Gastrocnemius medialis (tissue), 4 donors: ENCODE data around the gene PCNX2. TPM values are rescaled to one million over a fixed set of nuclear protein-coding genes. Genes with fewer than 3 reads are reported as not detected.

Experiments
- ATAC-seq, 2 donors: fragments of 150-250 bp; one replicate each; pipeline ENCODE4 v1.9.1; 2016
- DNase-seq, 2 donors: peaks; one replicate each; pipeline ENCODE4 v3.0.0-alpha.2; 2019
- H3K27ac ChIP-seq, 4 donors: fragments of 200-600 bp; sonication (generic); 1 replicate in 1 of 4; 2 replicates in 3 of 4; pipeline ENCODE4 v1.5.1; 2016 to 2018; ENCODE audit warnings: mild to moderate bottlenecking in 2 of 4, moderate library complexity in 1 of 4
- H3K27me3 ChIP-seq, 3 donors: fragments of 200-600 bp; sonication (generic) in 2 of 3; 1 replicate in 1 of 3; 2 replicates in 2 of 3; pipeline versions ENCODE4 v1.5.1 to v1.6.0; 2016 to 2019; ENCODE audit warnings: mild to moderate bottlenecking in 1 of 3, moderate library complexity in 1 of 3
- H3K36me3 ChIP-seq, 2 donors: fragments of 200-600 bp; sonication (generic) in 1 of 2; one replicate each; pipeline ENCODE4 v1.5.1; 2017 to 2018
- H3K4me1 ChIP-seq, 2 donors: fragments of 200-600 bp; sonication (generic) in 1 of 2; one replicate each; pipeline ENCODE4 v1.5.1; 2016 to 2017; ENCODE audit warnings: mild to moderate bottlenecking in 2 of 2
- H3K4me3 ChIP-seq, 4 donors: fragments of 200-600 bp; sonication (generic) in 3 of 4; 1 replicate in 1 of 4; 2 replicates in 3 of 4; pipeline ENCODE4 v1.5.1; 2016 to 2019; ENCODE audit warnings: mild to moderate bottlenecking in 2 of 4
- H3K9me3 ChIP-seq, 3 donors: fragments of 200-600 bp; sonication (generic) in 2 of 3; 1 replicate in 1 of 3; 2 replicates in 2 of 3; pipeline ENCODE4 v1.5.1; 2016 to 2019
- POLR2A ChIP-seq, 2 donors: fragments of 450-650 bp; IDR thresholded peaks; one replicate each; pipeline ENCODE4 v1.6.1; 2017; ENCODE audit warnings: antibody characterized with exemption in 2 of 2, mild to moderate bottlenecking in 2 of 2, moderate library complexity in 2 of 2
- in situ Hi-C, 4 donors: fragments of 200-750 bp; cut with MboI; loops; one replicate each; pipeline versions ENCODE4 v1.15.0 to v1.8.0; 2017; ENCODE audit warnings: low sequenced_read_pairs in 4 of 4
- intact Hi-C: fragments of 100-400 bp; cut with DNase I; formaldehyde crosslinking; loops from one replicate; pipeline ENCODE4 v1.15.1; 2023; ENCODE audit warnings: low total_unique reads
- total RNA-seq, 4 donors: library from RNA; depleted of rRNA; stranded (reverse); fragments of >200 nt; gene quantifications; one replicate each; pipeline versions ENCODE4 v1.1.0 to v1.2.3, GENCODE V29; 2016
- TF ChIP-seq, protein P1 (sequence below), 5 experiments: fragments of 450-650 bp in 3 of 5; fragments of 200-600 bp in 2 of 5; sonication (generic) in 2 of 5; IDR thresholded peaks in 4 of 5; conservative IDR thresholded peaks in 1 of 5; 1 replicate in 4 of 5; 2 replicates in 1 of 5; pipeline ENCODE4 v1.5.1; 2016 to 2019; ENCODE audit warnings: antibody characterized with exemption in 5 of 5, mild to moderate bottlenecking in 3 of 5, moderate library complexity in 3 of 5

Gene PCNX2
- total RNA-seq, 4 donors from 2014 or later: 0.34 to 5.6 (median 1.9) TPM

DNA sequence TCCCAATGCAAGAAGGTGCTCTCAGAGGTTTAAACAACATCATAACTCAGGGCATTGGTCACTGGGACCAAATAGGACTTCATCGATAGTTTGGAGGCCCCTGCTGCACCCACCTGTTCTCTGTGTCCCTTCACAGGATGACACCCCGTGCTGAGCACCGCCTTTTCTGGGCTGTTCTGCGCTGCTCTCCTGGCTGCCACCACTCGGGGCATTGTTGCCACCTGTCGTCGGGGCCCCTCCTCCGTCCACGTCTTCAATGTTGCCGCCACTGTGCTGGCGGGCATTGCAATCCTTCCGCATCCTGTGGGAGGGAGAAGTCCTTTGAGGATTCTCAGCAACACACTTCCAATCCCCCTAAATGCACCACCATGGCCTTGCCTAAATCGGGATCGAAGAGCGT, 297.4 kb downstream of the PCNX2 start:
- no peak overlapping the region for H3K27ac ChIP-seq
- TF ChIP-seq, protein P1, sequence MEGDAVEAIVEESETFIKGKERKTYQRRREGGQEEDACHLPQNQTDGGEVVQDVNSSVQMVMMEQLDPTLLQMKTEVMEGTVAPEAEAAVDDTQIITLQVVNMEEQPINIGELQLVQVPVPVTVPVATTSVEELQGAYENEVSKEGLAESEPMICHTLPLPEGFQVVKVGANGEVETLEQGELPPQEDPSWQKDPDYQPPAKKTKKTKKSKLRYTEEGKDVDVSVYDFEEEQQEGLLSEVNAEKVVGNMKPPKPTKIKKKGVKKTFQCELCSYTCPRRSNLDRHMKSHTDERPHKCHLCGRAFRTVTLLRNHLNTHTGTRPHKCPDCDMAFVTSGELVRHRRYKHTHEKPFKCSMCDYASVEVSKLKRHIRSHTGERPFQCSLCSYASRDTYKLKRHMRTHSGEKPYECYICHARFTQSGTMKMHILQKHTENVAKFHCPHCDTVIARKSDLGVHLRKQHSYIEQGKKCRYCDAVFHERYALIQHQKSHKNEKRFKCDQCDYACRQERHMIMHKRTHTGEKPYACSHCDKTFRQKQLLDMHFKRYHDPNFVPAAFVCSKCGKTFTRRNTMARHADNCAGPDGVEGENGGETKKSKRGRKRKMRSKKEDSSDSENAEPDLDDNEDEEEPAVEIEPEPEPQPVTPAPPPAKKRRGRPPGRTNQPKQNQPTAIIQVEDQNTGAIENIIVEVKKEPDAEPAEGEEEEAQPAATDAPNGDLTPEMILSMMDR (IDR thresholded peaks at IDR 0.05 in 4 of 5, conservative IDR thresholded peaks at IDR 0.05 in 1 of 5): no peak
- TF ChIP-seq POLR2A (IDR thresholded peaks at IDR 0.05): no peak
- no peaks in the 10 kb centered on the region for H3K36me3 ChIP-seq
- intact Hi-C loops (no loop called here), in situ Hi-C loops (no loop called here)
- H3K9me3 ChIP-seq: no peaks in the 10 kb centered on the region
- ATAC-seq: no peak
- DNase-seq: no peak
- H3K4me3 ChIP-seq: no peak overlapping the region
- H3K4me1 ChIP-seq: no peaks in the 10 kb centered on the region
- H3K27me3 ChIP-seq: no peaks in the 10 kb centered on the region

DNA sequence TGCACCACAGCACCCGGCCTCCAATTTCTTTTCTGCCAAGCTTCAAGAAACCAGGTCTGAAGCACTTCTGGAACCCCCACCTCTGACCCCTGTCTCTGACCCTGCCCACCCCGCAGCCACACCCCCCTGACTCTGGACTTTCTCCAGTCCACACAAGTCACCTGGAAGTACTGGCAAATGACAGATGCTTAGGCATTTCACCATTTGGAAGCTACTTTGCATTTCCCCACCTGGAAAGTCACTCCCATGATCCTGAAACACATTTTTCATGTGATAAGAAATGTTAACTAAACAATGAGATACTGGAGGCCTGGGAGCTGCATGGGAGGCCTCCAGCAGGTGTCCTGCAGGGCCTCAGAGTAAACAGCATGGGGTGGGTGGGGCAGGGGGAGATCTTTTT, 299.4 kb downstream of the PCNX2 start:
- H3K9me3 ChIP-seq: no peaks in the 10 kb centered on the region
- in situ Hi-C loops (no loop called here), intact Hi-C loops (no loop called here)
- H3K4me3 ChIP-seq: no peak overlapping the region
- no peak overlapping the region for H3K27ac ChIP-seq
- DNase-seq: no peak
- H3K4me1 ChIP-seq: no peaks in the 10 kb centered on the region
- TF ChIP-seq, protein P1 (IDR thresholded peaks at IDR 0.05 in 4 of 5, conservative IDR thresholded peaks at IDR 0.05 in 1 of 5): no peak
- TF ChIP-seq POLR2A (IDR thresholded peaks at IDR 0.05): no peak
- no peaks in the 10 kb centered on the region for H3K27me3 ChIP-seq
- no peak for ATAC-seq
- H3K36me3 ChIP-seq: no peaks in the 10 kb centered on the region

DNA sequence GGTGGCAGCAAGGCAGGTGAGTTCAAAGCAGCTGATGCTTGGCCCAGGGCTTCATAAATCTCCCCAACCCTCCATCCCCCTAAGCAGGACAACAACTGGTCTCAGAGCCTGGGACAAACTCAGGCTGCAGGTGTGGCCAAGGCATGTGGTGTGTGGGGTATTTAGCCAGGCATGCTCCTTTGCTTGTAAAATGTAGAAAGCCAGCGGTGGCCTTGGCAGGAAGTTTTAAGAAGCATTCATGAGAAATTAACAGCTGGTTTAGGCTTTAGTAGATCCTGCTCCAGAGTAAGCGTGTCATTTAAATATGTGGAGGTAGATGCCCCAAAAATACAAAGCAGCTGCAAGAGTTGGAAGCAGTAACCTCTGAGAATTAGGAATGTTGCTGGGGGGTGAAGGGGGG, 300.3 kb downstream of the PCNX2 start:
- DNase-seq: no peak
- Histone ChIP-seq H3K9me3 (no peaks in the 10 kb centered on the region), H3K36me3 (no peaks in the 10 kb centered on the region), H3K27me3 (no peaks in the 10 kb centered on the region), H3K4me3 (no peak overlapping the region), H3K27ac (no peak overlapping the region), H3K4me1 (no peaks in the 10 kb centered on the region)
- in situ Hi-C loops (no loop called here), intact Hi-C loops (no loop called here)
- no peak for TF ChIP-seq POLR2A (IDR thresholded peaks at IDR 0.05)
- TF ChIP-seq, protein P1 (IDR thresholded peaks at IDR 0.05 in 4 of 5, conservative IDR thresholded peaks at IDR 0.05 in 1 of 5): no peak
- no peak for ATAC-seq

DNA sequence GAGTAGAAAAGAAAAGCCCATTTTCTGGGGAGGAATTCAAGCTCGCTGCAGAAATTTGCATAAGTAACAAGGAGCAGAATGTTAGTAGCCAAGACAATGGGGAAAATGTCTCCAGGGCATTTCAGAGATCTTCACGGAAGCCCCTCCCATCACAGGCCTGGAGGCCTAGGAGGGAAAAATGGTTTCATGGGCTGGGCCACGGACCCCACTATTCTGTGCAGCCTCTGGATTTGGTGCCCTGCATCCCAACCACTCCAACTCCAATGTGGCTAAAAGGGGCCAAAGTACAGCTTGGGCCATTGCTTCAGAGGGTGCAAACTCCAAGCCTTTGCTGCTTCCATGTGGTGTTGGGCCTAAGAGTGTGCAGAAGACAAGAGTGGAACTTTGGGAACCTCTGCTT, 302.0 kb downstream of the PCNX2 start:
- Histone ChIP-seq H3K27ac (no peak overlapping the region), H3K27me3 (no peaks in the 10 kb centered on the region), H3K9me3 (no peaks in the 10 kb centered on the region), H3K4me3 (no peak overlapping the region), H3K4me1 (peaks cover 0 to 4% of the 10 kb centered on the region in 2 donors), H3K36me3 (no peaks in the 10 kb centered on the region)
- DNase-seq (no peak), ATAC-seq (no peak)
- intact Hi-C loops: no loop called here
- in situ Hi-C loops: no loop called here
- TF ChIP-seq POLR2A (IDR thresholded peaks at IDR 0.05): no peak
- TF ChIP-seq, protein P1 (IDR thresholded peaks at IDR 0.05 in 4 of 5, conservative IDR thresholded peaks at IDR 0.05 in 1 of 5): no peak

DNA sequence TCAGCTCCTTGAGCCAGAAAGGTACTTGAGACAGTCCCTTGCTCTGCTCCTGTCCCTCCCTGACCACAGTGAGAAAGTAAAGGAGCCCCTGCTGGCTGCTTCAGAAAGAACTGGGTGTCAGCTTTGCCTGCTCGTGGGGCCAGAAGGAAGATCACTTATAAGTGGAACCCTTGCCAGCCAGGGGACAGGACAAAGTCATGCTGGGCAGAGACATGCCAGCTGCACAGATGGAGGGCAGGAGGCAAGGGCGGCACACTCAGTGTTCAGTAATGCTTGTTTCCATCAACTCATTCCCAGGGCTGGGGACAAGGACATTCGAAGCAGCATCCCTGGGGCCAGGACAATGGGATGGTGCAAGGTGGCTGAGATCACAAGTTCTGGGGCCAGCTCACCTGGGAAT, 303.3 kb downstream of the PCNX2 start:
- H3K4me3 ChIP-seq: no peak overlapping the region
- H3K4me1 ChIP-seq: peaks cover 0 to 5% of the 10 kb centered on the region in 2 donors
- in situ Hi-C loops: no loop called here
- no peaks in the 10 kb centered on the region for H3K36me3 ChIP-seq
- DNase-seq: no peak
- TF ChIP-seq, protein P1 (IDR thresholded peaks at IDR 0.05 in 4 of 5, conservative IDR thresholded peaks at IDR 0.05 in 1 of 5): no peak
- no peak for TF ChIP-seq POLR2A (IDR thresholded peaks at IDR 0.05)
- intact Hi-C loops: no loop called here
- no peaks in the 10 kb centered on the region for H3K9me3 ChIP-seq
- no peak overlapping the region for H3K27ac ChIP-seq
- H3K27me3 ChIP-seq: no peaks in the 10 kb centered on the region
- no peak for ATAC-seq
